Activated naive CD4-positive, alpha-beta T cell treated with anti-CD3 and anti-CD28 coated beads for 36 hours (primary cell): ENCODE measurements around the gene CST9L. TPM values are rescaled to one million over a fixed set of nuclear protein-coding genes. Genes with fewer than 3 reads are reported as not detected.

Experiments used
- CTCF ChIA-PET: fragments of 350-600 bp; sonication (Branson Sonifier 250); formaldehyde crosslinking; loops from one replicate; lab custom pipeline; 2021; ENCODE audit warnings: antibody characterized with exemption; lab: Charles Lee
- DNase-seq: peaks from one replicate; pipeline ENCODE4 v3.0.0-alpha.2; 2020
- H3K27ac Mint-ChIP-seq: one replicate; pipeline ENCODE4 v1.8.0; 2021; ENCODE audit warnings: mild to moderate bottlenecking, mixed read lengths
- H3K27me3 Mint-ChIP-seq: one replicate; pipeline ENCODE4 v1.8.0; 2021; ENCODE audit warnings: low read depth, mixed read lengths
- H3K36me3 Mint-ChIP-seq: one replicate; pipeline ENCODE4 v1.8.0; 2021; ENCODE audit warnings: low read depth, mixed read lengths
- H3K4me1 Mint-ChIP-seq: one replicate; pipeline ENCODE4 v1.8.0; 2021; ENCODE audit warnings: low read depth, mixed read lengths
- H3K4me3 Mint-ChIP-seq: one replicate; pipeline ENCODE4 v1.8.0; 2021; ENCODE audit warnings: mild to moderate bottlenecking, moderate library complexity, mixed read lengths
- H3K9me3 Mint-ChIP-seq: one replicate; pipeline ENCODE4 v1.8.0; 2021; ENCODE audit warnings: mixed read lengths
- intact Hi-C: fragments of 100-400 bp; cut with micrococcal nuclease; formaldehyde crosslinking; loops from one replicate; pipeline ENCODE4 v1.15.1; 2023
- total RNA-seq, 2 experiments: library from RNA; stranded (reverse); gene quantifications; one replicate each; pipeline ENCODE4 v1.2.3, GENCODE V29; 2021

The CST9L gene, protein sequence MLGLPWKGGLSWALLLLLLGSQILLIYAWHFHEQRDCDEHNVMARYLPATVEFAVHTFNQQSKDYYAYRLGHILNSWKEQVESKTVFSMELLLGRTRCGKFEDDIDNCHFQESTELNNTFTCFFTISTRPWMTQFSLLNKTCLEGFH
- total RNA-seq, result not detected

DNA sequence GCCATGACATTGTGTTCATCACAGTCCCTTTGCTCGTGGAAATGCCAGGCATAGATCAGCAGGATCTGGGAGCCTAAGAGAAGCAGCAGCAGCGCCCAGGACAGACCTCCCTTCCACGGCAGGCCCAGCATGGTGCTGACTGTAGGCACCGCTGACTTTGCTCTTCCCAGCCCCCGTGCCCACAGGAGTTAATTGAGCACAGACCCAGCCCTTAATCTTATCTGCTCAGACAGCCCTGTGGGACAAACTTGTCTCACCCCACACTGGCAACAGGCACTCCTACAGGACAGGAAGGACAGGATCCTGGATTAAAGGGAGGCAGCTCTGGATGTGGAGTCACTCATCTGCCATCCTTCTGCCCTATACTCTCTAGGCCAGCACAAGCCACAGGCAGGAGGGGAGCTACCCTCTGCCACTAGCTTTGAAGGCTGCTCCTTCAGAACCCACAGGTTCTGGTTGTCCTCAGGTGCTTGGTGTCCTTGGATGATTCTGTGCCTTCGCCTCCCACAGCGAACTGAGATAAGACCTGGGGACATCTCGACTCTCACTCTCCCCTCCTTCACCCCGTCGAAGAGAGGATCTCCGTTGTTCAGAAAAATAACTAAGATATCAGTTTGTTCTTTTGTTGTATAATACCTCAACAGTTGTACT is at the start of gene CST9L:
Gene CST9L, minus strand, starts transcription at position 165 of the 651 bp plus-strand sequence. Its CDS starts 34 bp downstream, at position 131.
- CTCF ChIA-PET, result no interaction called here
- H3K27me3 Mint-ChIP-seq, result peaks cover 7% of the 10 kb centered on the region
- no peaks in the 10 kb centered on the region for H3K9me3 Mint-ChIP-seq
- H3K36me3 Mint-ChIP-seq, result no peaks in the 10 kb centered on the region
- no peaks in the 10 kb centered on the region for H3K4me1 Mint-ChIP-seq
- no peak within 1 kb of the TSS for H3K4me3 Mint-ChIP-seq
- no peak within 1 kb of the TSS for H3K27ac Mint-ChIP-seq
- intact Hi-C loops, result no loop called here
- no peak for DNase-seq

GRCh38 chr20:23614163-23614562 is 45.9 kb upstream of the CST9L start:
- no peaks in the 10 kb centered on the region for H3K36me3 Mint-ChIP-seq
- no peak overlapping the region for H3K4me3 Mint-ChIP-seq
- no peak overlapping the region for H3K27ac Mint-ChIP-seq
- CTCF ChIA-PET, result interaction anchor here (1.1 kb wide), 1 partner anchor 9 kb away, joined by 3 read pairs; no protein-coding TSS in a partner anchor
- H3K4me1 Mint-ChIP-seq, result no peaks in the 10 kb centered on the region
- intact Hi-C loops, result no loop called here
- H3K9me3 Mint-ChIP-seq, result no peaks in the 10 kb centered on the region
- no peak for DNase-seq
- peaks cover 5% of the 10 kb centered on the region for H3K27me3 Mint-ChIP-seq

GRCh38 chr20:23613676-23614075 is 45.4 kb upstream of the CST9L start:
- Mint-ChIP-seq H3K36me3 (no peaks in the 10 kb centered on the region), H3K27me3 (peaks cover 5% of the 10 kb centered on the region), H3K9me3 (no peaks in the 10 kb centered on the region), H3K4me3 (no peak overlapping the region), H3K4me1 (no peaks in the 10 kb centered on the region), H3K27ac (no peak overlapping the region)
- intact Hi-C loops, result no loop called here
- no peak for DNase-seq
- CTCF ChIA-PET, result interaction anchor here (1.1 kb wide), 1 partner anchor 9 kb away, joined by 3 read pairs; no protein-coding TSS in a partner anchor

GRCh38 chr20:23612396-23612795 is 44.1 kb upstream of the CST9L start:
- Mint-ChIP-seq H3K4me1 (no peaks in the 10 kb centered on the region), H3K27me3 (no peaks in the 10 kb centered on the region), H3K36me3 (no peaks in the 10 kb centered on the region), H3K4me3 (no peak overlapping the region), H3K9me3 (no peaks in the 10 kb centered on the region), H3K27ac (no peak overlapping the region)
- DNase-seq, result no peak
- intact Hi-C loops, result no loop called here
- CTCF ChIA-PET, result interaction anchor here (1.4 kb wide), 1 partner anchor 171 kb away, joined by 7 read pairs; no protein-coding TSS in a partner anchor

DNA sequence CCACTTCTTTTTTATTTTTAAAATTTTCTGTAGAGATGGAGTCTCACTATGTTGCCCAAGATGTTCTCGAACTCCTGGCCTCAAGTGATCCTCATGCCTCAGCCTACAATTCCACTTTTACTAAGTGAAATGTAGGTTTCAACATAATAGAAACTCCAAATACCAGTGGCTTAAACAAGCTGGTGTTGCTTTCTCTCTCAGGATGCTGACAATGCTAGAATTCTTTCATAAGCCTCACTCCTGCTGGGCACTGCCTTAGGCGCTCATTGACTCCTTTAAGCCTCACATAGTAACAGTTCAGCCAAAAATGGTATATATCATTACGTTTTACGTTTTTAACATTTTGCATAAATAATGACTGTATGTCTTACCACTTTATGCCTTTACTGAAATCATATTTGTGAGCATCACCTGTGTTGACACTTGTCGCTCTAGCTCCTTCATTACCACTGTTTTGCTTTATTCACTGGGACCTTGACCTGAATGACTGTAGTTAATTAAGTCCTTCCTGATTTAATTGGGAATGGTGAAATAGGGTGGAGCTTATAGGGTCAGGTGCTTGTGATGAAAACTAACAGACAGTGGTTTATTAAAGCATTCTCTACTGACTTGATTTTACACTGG is 41.3 kb upstream of the CST9L start:
- H3K27me3 Mint-ChIP-seq, result peaks cover 2% of the 10 kb centered on the region
- H3K9me3 Mint-ChIP-seq, result no peaks in the 10 kb centered on the region
- H3K4me1 Mint-ChIP-seq, result no peaks in the 10 kb centered on the region
- no peak for DNase-seq
- H3K36me3 Mint-ChIP-seq, result no peaks in the 10 kb centered on the region
- no peak overlapping the region for H3K4me3 Mint-ChIP-seq
- intact Hi-C loops, result loop anchor here (5.0 kb wide), 1 partner anchor 1272 kb away; no protein-coding TSS in a partner anchor
- H3K27ac Mint-ChIP-seq, result no peak overlapping the region
- CTCF ChIA-PET, result interaction anchor here (4.4 kb wide), 1 partner anchor 167 kb away, joined by 38 read pairs; no protein-coding TSS in a partner anchor

DNA sequence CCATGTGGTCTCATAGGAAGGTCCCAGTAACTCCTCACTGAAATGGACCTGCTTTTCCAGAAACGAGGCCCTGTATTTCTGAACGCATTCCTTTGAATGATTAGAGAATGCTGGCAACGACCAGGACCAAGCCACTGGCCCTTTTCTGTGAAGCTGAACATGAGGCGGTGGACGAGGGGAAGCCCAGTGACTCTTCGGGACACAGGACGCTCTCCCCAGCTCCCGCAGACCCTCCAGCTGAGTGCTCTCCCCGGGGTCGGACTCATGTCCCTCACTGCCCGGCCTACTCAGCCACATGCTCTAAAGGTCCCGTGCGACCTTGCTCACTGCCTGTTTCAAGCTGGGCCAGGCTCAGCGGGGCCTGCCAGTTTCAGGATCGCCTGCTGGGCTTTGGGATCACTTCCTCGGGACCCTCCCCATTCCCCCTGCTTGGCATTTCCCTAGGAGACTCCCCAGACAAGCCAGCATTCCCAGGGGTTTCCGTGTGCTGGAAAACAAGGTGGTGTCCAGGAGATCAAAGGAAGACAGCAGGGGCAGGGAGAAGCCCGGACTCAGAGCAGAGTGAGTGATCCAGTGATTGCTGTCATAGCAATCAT is 40.1 kb upstream of the CST9L start:
- Mint-ChIP-seq H3K4me3 (no peak overlapping the region), H3K4me1 (no peaks in the 10 kb centered on the region), H3K9me3 (no peaks in the 10 kb centered on the region), H3K27ac (no peak overlapping the region), H3K27me3 (peaks cover 6% of the 10 kb centered on the region), H3K36me3 (no peaks in the 10 kb centered on the region)
- no peak for DNase-seq
- CTCF ChIA-PET, result interaction anchor here (4.4 kb wide), 1 partner anchor 166 kb away, joined by 38 read pairs; no protein-coding TSS in a partner anchor
- intact Hi-C loops, result loop anchor here (5.0 kb wide), 1 partner anchor 1271 kb away; no protein-coding TSS in a partner anchor

GRCh38 chr20:23607497-23608245 is 39.4 kb upstream of the CST9L start:
- Mint-ChIP-seq H3K36me3 (no peaks in the 10 kb centered on the region), H3K27ac (no peak overlapping the region), H3K9me3 (no peaks in the 10 kb centered on the region), H3K4me3 (no peak overlapping the region), H3K27me3 (peaks cover 6% of the 10 kb centered on the region), H3K4me1 (no peaks in the 10 kb centered on the region)
- CTCF ChIA-PET, result interaction anchor here (0.6 to 4.4 kb wide), 3 partner anchors 165 to 1903 kb away, joined by 3 to 38 read pairs (median 6); no protein-coding TSS in a partner anchor
- intact Hi-C loops, result loop anchor here (2.0 to 5.0 kb wide), 2 partner anchors 257 to 1270 kb away; partner anchors contain the start of gene NXT1
- no peak for DNase-seq

DNA sequence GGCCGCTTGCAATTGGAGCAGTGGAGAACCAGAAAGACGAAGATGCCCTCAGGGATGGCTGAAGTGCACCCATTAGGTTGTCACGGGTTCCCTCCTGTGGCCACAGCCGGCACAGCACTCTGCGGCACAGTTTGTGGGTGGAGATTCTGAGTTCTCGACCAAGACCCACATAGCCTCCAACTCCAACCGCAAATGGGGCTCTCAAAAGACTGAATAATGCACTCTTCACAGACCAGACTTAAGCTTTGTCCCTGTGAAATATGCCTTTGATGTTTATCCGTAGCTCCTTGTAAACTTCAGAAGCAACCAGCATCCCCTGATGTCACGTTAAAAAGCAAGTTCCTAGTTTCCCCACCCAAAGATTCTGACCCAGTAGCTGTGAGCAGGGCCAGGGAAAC is 38.4 kb upstream of the CST9L start:
- CTCF ChIA-PET, result interaction anchor here (0.6 to 4.4 kb wide), 6 partner anchors 12 to 170 kb away, joined by 3 to 38 read pairs (median 4); partner anchors contain the start of gene CST11
- H3K27ac Mint-ChIP-seq, result no peak overlapping the region
- H3K36me3 Mint-ChIP-seq, result no peaks in the 10 kb centered on the region
- intact Hi-C loops, result loop anchor here (1.0 to 5.0 kb wide), 4 partner anchors 164 to 1269 kb away; partner anchors contain the start of gene NXT1
- no peaks in the 10 kb centered on the region for H3K9me3 Mint-ChIP-seq
- no peak overlapping the region for H3K4me3 Mint-ChIP-seq
- no peaks in the 10 kb centered on the region for H3K4me1 Mint-ChIP-seq
- peak; percentile 77 for DNase-seq
- H3K27me3 Mint-ChIP-seq, result peaks cover 6% of the 10 kb centered on the region

DNA sequence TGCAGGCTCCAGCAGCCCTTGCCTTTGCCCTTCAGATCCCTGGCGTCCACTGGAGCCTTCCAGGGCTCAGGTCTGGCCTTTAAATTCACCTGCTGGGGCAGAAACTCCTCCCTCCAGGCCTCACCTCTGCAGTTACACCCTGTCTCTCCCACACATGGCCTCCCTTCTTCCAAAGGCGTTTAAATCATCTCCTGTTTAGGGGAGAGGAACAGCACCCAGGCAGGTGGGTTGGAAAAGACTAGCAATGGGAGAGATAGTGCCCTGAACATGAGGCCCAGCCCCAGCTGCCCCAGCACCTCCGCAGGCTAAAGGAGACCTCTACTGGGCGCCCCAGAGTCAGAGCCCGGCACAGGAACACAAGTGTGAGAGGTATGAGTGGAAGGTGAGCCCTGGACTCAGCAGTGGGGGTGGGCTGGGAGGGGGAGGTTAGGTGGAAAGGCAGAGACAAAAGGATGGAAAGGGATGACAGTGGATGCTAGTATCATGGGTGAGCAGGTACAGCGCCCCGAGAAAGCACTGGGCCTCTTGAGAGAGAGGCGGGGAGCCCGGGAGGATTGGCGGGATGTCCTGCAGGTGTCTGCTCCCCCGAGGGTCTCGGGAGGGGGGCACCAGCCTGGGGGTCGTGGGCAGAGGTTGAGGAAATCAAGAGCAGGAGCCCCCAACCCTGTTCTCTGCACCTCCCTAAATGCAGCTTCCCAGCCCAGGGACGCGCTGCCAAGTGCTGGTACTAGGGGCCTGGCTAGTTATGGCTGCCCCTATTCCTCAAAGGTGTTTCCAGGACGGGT is 37.8 kb upstream of the CST9L start, which contains the start of gene CST9:
Gene CST9, minus strand, starts transcription at position 51 of the 785 bp plus-strand sequence. CDS start 53 bp downstream, outside the sequence.
- CTCF ChIA-PET, result interaction anchor here (0.9 to 4.4 kb wide), 3 partner anchors 153 to 170 kb away, joined by 3 to 38 read pairs (median 5); partner anchors contain the start of gene CST11
- intact Hi-C loops, result loop anchor here (1.0 to 5.0 kb wide), 4 partner anchors 164 to 1269 kb away; partner anchors contain the start of gene NXT1
- Mint-ChIP-seq H3K36me3 (no peaks in the 10 kb centered on the region), H3K27me3 (peaks cover 6% of the 10 kb centered on the region), H3K9me3 (no peaks in the 10 kb centered on the region), H3K4me3 (no peak within 1 kb of the TSS), H3K27ac (no peak within 1 kb of the TSS), H3K4me1 (no peaks in the 10 kb centered on the region)
- no peak for DNase-seq

GRCh38 chr20:23604306-23604705 is 36.0 kb upstream of the CST9L start:
- no peaks in the 10 kb centered on the region for H3K36me3 Mint-ChIP-seq
- CTCF ChIA-PET, result interaction anchor here (0.8 to 1.8 kb wide), 3 partner anchors 160 to 238 kb away, joined by 3 to 7 read pairs (median 3); no protein-coding TSS in a partner anchor
- no peak for DNase-seq
- H3K27me3 Mint-ChIP-seq, result peaks cover 6% of the 10 kb centered on the region
- no peaks in the 10 kb centered on the region for H3K9me3 Mint-ChIP-seq
- no peak overlapping the region for H3K27ac Mint-ChIP-seq
- no peak overlapping the region for H3K4me3 Mint-ChIP-seq
- H3K4me1 Mint-ChIP-seq, result no peaks in the 10 kb centered on the region
- intact Hi-C loops, result no loop called here
